Activated naive CD4-positive, alpha-beta T cell treated with anti-CD3 and anti-CD28 coated beads for 36 hours (primary cell): ENCODE data around the gene NHSL2. TPM values are rescaled to one million over a fixed set of nuclear protein-coding genes. Genes with fewer than 3 reads are reported as not detected.

Experiments
- CTCF ChIA-PET: fragments of 350-600 bp; sonication (Branson Sonifier 250); formaldehyde crosslinking; loops from one replicate; lab custom pipeline; 2021; ENCODE audit warnings: antibody characterized with exemption; lab: Charles Lee
- DNase-seq: peaks from one replicate; pipeline ENCODE4 v3.0.0-alpha.2; 2020
- H3K27ac Mint-ChIP-seq: one replicate; pipeline ENCODE4 v1.8.0; 2021; ENCODE audit warnings: mild to moderate bottlenecking, mixed read lengths
- H3K27me3 Mint-ChIP-seq: one replicate; pipeline ENCODE4 v1.8.0; 2021; ENCODE audit warnings: low read depth, mixed read lengths
- H3K36me3 Mint-ChIP-seq: one replicate; pipeline ENCODE4 v1.8.0; 2021; ENCODE audit warnings: low read depth, mixed read lengths
- H3K4me1 Mint-ChIP-seq: one replicate; pipeline ENCODE4 v1.8.0; 2021; ENCODE audit warnings: low read depth, mixed read lengths
- H3K4me3 Mint-ChIP-seq: one replicate; pipeline ENCODE4 v1.8.0; 2021; ENCODE audit warnings: mild to moderate bottlenecking, moderate library complexity, mixed read lengths
- H3K9me3 Mint-ChIP-seq: one replicate; pipeline ENCODE4 v1.8.0; 2021; ENCODE audit warnings: mixed read lengths
- intact Hi-C: fragments of 100-400 bp; cut with micrococcal nuclease; formaldehyde crosslinking; loops from one replicate; pipeline ENCODE4 v1.15.1; 2023
- total RNA-seq, 2 experiments: library from RNA; stranded (reverse); gene quantifications; one replicate each; pipeline ENCODE4 v1.2.3, GENCODE V29; 2021

NHSL2 gene
- total RNA-seq, 2 experiments from 2014 or later, result 0.10 to 0.41 TPM

DNA sequence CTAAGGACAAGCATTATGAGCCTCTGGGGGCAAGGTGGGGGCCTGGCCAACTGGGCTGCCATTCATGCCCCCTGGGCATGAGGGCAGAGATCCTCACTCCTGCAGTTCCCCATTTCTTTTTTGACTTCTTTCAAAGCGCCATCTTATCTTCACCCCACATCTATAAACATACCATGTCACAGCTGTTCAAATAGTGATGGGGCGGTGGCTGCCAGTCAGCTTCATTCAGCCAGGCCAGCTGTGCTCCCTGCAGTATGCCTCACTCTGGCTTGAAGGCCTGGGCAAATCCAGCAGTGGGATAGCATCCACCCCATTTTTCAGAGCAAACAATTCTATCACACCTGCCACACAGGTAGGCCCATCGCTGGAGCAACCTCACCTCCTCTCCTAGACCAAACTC, 85.5 kb downstream of the NHSL2 start:
- Mint-ChIP-seq H3K27me3 (no peaks in the 10 kb centered on the region), H3K4me3 (no peak overlapping the region), H3K27ac (no peak overlapping the region), H3K36me3 (no peaks in the 10 kb centered on the region), H3K9me3 (no peaks in the 10 kb centered on the region), H3K4me1 (peaks cover 9% of the 10 kb centered on the region)
- DNase-seq, result no peak
- CTCF ChIA-PET, result interaction anchor here (0.6 kb wide), 1 partner anchor 12 kb away, joined by 3 read pairs; no protein-coding TSS in a partner anchor
- intact Hi-C loops, result no loop called here

DNA sequence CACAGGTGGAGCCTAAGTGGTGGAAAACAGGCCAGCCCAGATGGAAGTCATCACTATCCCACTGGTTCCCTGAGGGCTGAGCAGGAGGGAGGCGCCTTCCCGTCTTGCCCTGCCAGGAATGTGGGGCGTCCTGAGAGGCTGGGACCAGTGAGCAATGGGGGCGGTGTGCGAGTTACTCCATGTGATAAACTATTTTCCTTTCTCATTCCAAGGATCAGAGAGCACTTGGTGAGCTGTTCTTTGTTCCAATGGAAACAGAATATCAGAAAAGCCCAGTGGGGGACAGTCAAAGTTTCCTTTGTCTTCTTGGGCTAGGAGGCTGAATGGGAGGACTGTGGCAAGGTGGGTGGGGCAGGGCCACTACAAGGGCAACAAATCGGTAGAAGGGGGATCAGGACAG, 86.2 kb downstream of the NHSL2 start:
- Mint-ChIP-seq H3K4me3 (no peak overlapping the region), H3K36me3 (no peaks in the 10 kb centered on the region), H3K27ac (no peak overlapping the region), H3K4me1 (peaks cover 9% of the 10 kb centered on the region), H3K27me3 (no peaks in the 10 kb centered on the region), H3K9me3 (no peaks in the 10 kb centered on the region)
- intact Hi-C loops, result no loop called here
- CTCF ChIA-PET, result interaction anchor here (1.2 to 1.7 kb wide), 2 partner anchors 10 to 129 kb away, joined by 3 to 4 read pairs; no protein-coding TSS in a partner anchor
- DNase-seq, result no peak

DNA sequence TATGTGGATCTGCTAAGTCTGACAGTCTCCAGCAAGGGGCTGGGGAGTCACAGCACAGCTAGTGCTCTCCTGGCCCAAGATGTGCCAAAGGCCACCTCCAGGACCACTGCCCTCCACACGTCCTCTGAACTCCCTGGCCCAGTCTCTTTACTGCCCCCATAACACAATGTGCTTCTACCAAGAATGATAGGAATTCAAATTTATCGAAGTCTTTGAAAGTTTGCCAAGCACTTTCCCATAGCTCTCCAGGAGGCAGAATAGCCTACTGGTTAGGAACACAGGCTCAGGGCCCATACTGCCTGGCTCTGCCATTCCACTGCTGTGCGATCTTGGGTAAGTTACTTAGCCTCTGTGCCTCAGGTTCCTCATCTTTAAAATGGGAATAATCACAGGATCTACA, 86.7 kb downstream of the NHSL2 start:
- CTCF ChIA-PET, result interaction anchor here (1.2 to 3.4 kb wide), 4 partner anchors 10 to 130 kb away, joined by 3 to 19 read pairs (median 8); no protein-coding TSS in a partner anchor
- no peaks in the 10 kb centered on the region for H3K9me3 Mint-ChIP-seq
- DNase-seq, result no peak
- H3K27me3 Mint-ChIP-seq, result no peaks in the 10 kb centered on the region
- intact Hi-C loops, result no loop called here
- peaks cover 5% of the 10 kb centered on the region for H3K4me1 Mint-ChIP-seq
- H3K36me3 Mint-ChIP-seq, result no peaks in the 10 kb centered on the region
- no peak overlapping the region for H3K27ac Mint-ChIP-seq
- no peak overlapping the region for H3K4me3 Mint-ChIP-seq

DNA sequence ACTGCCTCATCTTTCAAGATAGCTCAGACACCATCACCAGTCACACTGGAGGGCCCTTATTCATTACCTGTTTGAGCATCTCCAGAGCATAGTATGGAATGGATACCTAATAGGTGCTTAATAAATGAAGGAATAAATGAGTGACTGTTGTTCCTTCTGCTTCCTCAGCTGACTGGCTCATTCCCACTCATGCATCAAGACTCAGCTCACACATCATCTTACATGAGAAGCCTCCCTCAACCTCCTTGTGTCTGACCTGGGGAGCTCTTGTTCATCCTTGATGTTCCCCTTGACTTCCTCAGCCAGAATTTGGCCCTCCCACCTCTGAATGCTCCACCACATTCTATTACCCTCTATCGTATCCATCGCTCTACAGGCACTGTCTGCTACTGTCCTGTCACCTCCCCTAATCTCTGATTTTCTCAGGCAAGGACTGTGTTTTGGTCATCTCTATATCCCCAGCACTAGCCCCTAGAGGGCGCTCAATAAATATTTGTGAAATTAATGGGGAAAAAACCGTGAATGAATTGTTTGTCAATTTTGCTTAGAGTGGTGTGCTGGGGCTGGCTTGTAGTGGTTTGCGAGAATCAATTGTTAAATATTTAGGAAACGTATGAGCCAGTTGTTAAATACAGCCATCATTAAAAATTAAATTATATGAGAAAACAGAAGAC, 88.3 kb downstream of the NHSL2 start:
- intact Hi-C loops, result loop anchor here (1.0 kb wide), 2 partner anchors 23 to 127 kb away; no protein-coding TSS in a partner anchor
- H3K4me3 Mint-ChIP-seq, result no peak overlapping the region
- H3K27ac Mint-ChIP-seq, result no peak overlapping the region
- H3K36me3 Mint-ChIP-seq, result no peaks in the 10 kb centered on the region
- H3K27me3 Mint-ChIP-seq, result no peaks in the 10 kb centered on the region
- no peaks in the 10 kb centered on the region for H3K4me1 Mint-ChIP-seq
- no peaks in the 10 kb centered on the region for H3K9me3 Mint-ChIP-seq
- peak; percentile 49 for DNase-seq
- CTCF ChIA-PET, result interaction anchor here (0.5 to 3.4 kb wide), 12 partner anchors 9 to 557 kb away, joined by 3 to 19 read pairs (median 4); no protein-coding TSS in a partner anchor

DNA sequence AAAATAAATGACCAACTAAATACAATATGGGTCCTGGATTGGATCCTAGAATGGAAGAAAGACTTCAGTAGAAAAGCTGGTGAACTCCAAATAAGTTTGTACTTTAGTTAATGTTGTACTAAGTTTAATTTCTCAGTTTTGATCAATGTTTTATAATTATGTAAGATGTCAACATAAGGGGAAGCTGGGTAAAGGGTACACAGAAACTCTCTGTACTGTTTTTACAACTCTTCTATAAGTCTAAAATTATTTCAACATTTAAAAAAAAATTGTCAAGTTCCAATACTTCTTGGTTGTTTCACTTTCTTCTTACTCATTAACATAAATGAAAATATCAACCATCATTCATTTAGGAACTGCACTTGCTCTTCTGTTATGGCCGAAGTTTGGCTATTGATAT, 88.9 kb downstream of the NHSL2 start:
- H3K36me3 Mint-ChIP-seq, result no peaks in the 10 kb centered on the region
- H3K9me3 Mint-ChIP-seq, result no peaks in the 10 kb centered on the region
- H3K27me3 Mint-ChIP-seq, result no peaks in the 10 kb centered on the region
- no peak overlapping the region for H3K4me3 Mint-ChIP-seq
- H3K4me1 Mint-ChIP-seq, result no peaks in the 10 kb centered on the region
- no peak for DNase-seq
- intact Hi-C loops, result loop anchor here (1.0 kb wide), 2 partner anchors 23 to 127 kb away; no protein-coding TSS in a partner anchor
- H3K27ac Mint-ChIP-seq, result no peak overlapping the region
- CTCF ChIA-PET, result interaction anchor here (0.7 to 3.4 kb wide), 9 partner anchors 10 to 128 kb away, joined by 3 to 19 read pairs (median 4); no protein-coding TSS in a partner anchor

DNA sequence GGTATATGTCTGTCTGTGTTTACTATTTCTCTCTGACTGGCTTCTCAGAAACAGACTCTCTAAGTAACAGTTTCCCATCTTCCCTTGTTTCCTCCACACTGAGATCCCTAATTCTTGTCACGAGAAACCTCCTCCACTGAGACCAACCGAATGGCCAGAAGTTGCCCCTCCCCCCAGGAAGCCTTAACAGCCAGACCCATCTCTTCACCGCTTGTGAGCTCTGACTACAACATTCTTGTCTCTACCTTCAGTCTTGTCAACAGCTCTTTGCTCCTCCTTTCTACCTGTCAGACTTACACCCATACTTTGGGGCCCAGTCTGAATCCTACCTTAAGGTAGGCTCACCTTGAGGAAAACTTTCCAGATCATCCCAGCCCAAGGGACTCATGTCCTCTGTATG, 90.8 kb downstream of the NHSL2 start:
- no peaks in the 10 kb centered on the region for H3K9me3 Mint-ChIP-seq
- DNase-seq, result no peak
- no peaks in the 10 kb centered on the region for H3K4me1 Mint-ChIP-seq
- CTCF ChIA-PET, result interaction anchor here (1.1 to 1.3 kb wide), 2 partner anchors 16 to 123 kb away, joined by 3 to 4 read pairs; no protein-coding TSS in a partner anchor
- H3K4me3 Mint-ChIP-seq, result no peak overlapping the region
- H3K27me3 Mint-ChIP-seq, result no peaks in the 10 kb centered on the region
- intact Hi-C loops, result no loop called here
- no peak overlapping the region for H3K27ac Mint-ChIP-seq
- H3K36me3 Mint-ChIP-seq, result no peaks in the 10 kb centered on the region

DNA sequence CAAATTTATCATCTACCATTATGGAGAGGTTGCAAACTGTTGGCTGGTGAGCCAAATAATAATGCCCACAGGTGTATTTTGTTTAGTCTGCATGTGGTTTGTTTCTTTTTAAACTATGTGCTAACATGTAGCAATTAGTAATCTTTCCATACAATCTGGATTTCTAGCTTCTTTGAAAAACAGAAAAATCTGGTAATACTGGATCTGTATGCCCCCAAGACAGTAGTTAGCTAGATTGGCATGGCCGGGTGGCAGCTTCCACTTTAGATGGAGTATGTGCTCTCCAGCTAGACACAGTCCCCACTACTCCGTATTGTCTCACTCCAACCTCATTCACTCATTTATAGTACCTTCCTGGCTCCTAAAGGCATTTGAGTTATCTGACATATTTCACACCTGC, 91.3 kb downstream of the NHSL2 start:
- intact Hi-C loops, result no loop called here
- CTCF ChIA-PET, result interaction anchor here (0.6 to 1.3 kb wide), 3 partner anchors 14 to 123 kb away, joined by 3 to 4 read pairs (median 3); no protein-coding TSS in a partner anchor
- no peaks in the 10 kb centered on the region for H3K27me3 Mint-ChIP-seq
- no peaks in the 10 kb centered on the region for H3K36me3 Mint-ChIP-seq
- no peak overlapping the region for H3K4me3 Mint-ChIP-seq
- no peak overlapping the region for H3K27ac Mint-ChIP-seq
- H3K4me1 Mint-ChIP-seq, result no peaks in the 10 kb centered on the region
- no peak for DNase-seq
- no peaks in the 10 kb centered on the region for H3K9me3 Mint-ChIP-seq

DNA sequence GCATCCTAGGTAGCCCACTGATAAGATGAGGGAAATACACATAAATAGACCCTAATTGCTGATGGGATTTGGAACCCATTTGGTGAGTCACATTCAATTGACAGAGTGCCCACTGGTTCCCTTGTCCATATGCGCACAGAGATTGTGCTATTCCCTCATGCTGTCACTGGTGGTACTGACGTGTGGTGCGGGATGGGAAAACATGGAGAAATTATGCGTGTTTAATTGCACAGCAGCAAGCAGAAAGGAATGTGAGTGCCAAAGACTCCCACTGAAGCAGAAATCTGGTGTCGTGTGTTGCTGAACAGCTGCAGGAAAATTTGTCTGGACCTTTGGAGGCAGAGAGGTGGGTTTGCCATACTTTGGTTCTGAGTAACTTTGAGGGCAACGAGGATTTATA, 92.2 kb downstream of the NHSL2 start:
- no peak overlapping the region for H3K27ac Mint-ChIP-seq
- H3K36me3 Mint-ChIP-seq, result no peaks in the 10 kb centered on the region
- no peak for DNase-seq
- CTCF ChIA-PET, result interaction anchor here (1.3 kb wide), 1 partner anchor 122 kb away, joined by 4 read pairs; no protein-coding TSS in a partner anchor
- no peaks in the 10 kb centered on the region for H3K4me1 Mint-ChIP-seq
- intact Hi-C loops, result no loop called here
- no peak overlapping the region for H3K4me3 Mint-ChIP-seq
- H3K9me3 Mint-ChIP-seq, result no peaks in the 10 kb centered on the region
- no peaks in the 10 kb centered on the region for H3K27me3 Mint-ChIP-seq

DNA sequence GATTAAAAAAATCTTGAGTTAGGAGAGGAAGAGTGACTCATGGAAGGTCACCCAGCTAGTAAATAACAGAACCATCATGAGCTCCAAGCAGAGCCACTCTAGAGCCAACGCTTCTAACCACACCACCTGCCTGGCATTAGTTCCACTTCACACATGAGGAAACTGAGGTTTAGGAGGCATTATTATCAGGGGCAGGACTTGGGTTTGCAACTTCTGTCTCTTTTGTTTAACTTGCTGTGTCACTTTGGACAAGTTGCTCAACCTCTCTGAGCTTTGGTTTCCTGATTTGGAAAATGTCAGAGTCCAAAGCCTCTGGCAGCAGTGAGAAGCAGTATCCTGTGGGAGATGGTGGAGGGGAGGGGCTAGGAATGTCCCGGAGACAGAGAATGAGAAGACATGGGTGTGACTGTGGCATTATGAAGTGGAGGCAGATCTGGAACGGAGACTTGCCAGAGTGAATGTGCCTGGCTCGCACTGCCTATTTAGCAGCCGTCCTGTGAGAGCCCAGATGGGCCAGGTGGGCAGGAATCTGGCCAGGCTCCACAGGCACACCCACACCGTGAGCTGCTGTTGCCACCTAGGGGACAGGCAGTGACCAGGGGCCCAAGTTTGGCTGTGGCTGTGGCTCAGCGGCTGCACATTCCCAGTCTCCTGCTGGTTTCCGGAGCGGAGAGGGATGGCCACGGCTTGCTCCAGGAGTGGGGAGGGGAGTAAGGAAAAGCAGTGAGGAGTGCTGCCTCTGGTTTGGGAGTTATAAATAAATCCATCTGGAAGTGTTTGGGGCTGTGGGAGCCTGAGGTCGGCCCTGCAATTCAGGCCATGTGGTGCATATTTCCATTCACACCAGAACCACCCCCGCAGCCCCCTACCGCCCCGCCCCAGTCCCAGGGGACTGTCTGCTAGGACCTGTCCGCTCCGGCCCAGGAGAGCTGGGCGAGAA, 93.4 kb downstream of the NHSL2 start:
- Mint-ChIP-seq H3K9me3 (no peaks in the 10 kb centered on the region), H3K27me3 (no peaks in the 10 kb centered on the region), H3K4me3 (no peak overlapping the region), H3K36me3 (no peaks in the 10 kb centered on the region), H3K27ac (no peak overlapping the region), H3K4me1 (no peaks in the 10 kb centered on the region)
- no peak for DNase-seq
- CTCF ChIA-PET, result interaction anchor here (0.8 kb wide), 1 partner anchor 14 kb away, joined by 3 read pairs; no protein-coding TSS in a partner anchor
- intact Hi-C loops, result no loop called here

DNA sequence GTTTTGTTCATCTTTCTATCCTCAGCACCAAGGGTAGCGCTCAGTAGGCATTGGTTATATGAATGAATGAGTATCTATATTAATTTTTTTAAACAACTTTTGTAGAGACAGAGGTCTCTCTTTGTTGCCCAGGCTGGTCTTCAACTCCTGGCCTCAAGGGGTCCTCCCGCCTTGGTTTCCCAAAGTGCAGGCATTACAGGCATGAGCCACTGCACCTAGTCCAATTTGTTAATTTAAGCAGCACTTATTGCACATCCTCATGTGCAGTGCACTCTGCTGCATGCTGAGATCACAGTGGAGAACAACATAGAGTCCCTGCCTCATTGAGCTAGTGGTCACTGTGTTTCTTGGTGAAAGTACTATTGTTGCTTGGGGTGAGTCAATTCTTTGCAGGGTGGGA, 94.4 kb downstream of the NHSL2 start:
- CTCF ChIA-PET, result interaction anchor here (0.5 to 0.8 kb wide), 2 partner anchors 13 to 1908 kb away, joined by 3 read pairs; no protein-coding TSS in a partner anchor
- H3K27ac Mint-ChIP-seq, result no peak overlapping the region
- H3K4me1 Mint-ChIP-seq, result no peaks in the 10 kb centered on the region
- no peaks in the 10 kb centered on the region for H3K27me3 Mint-ChIP-seq
- H3K36me3 Mint-ChIP-seq, result no peaks in the 10 kb centered on the region
- H3K4me3 Mint-ChIP-seq, result no peak overlapping the region
- intact Hi-C loops, result no loop called here
- DNase-seq, result no peak
- no peaks in the 10 kb centered on the region for H3K9me3 Mint-ChIP-seq

DNA sequence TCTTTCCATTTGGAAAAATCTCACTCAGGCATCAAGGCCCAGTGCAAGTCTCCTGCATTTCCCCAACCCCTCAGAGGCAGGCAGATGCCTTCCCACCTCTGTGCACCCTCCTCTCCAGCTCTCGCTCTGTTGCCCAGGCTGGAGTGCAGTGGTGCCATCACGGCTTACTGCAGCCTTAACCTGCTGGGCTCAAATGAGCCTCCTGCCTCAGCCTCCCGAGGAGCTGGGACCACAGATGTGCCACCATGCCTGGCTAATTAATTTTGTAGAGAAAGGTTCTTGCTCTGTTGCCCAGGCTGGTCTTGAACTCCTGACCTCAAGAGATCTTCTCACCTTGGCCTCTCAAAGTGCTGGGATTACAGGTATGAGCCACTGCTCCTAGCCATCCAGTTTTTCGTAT, 95.8 kb downstream of the NHSL2 start:
- Mint-ChIP-seq H3K36me3 (no peaks in the 10 kb centered on the region), H3K9me3 (no peaks in the 10 kb centered on the region), H3K27ac (no peak overlapping the region), H3K4me1 (no peaks in the 10 kb centered on the region), H3K4me3 (no peak overlapping the region), H3K27me3 (no peaks in the 10 kb centered on the region)
- CTCF ChIA-PET, result interaction anchor here (0.8 kb wide), 1 partner anchor 9 kb away, joined by 4 read pairs; no protein-coding TSS in a partner anchor
- no peak for DNase-seq
- intact Hi-C loops, result no loop called here

DNA sequence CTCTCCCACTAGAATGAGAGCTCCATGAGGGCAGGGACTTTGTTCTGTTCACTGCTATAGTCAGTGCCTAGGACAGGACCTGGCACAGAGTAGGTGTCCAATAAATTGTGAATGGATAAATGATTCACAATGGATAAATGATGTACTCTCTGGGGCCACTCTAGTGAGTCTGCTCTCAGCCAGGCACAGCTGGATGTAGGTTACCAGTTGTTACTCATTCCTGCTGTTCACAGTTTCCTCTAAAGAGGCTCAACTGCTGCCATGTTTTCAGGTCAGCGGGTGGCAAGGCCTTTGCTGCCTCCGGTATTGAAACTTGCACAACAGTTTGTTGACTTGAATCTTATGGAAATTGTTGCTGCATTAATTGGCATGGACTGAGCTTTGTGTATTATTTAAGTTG, 99.1 kb downstream of the NHSL2 start:
- H3K27me3 Mint-ChIP-seq, result no peaks in the 10 kb centered on the region
- no peak overlapping the region for H3K4me3 Mint-ChIP-seq
- H3K4me1 Mint-ChIP-seq, result no peaks in the 10 kb centered on the region
- no peak for DNase-seq
- intact Hi-C loops, result loop anchor here (10.0 kb wide), 1 partner anchor 265 kb away; the partner anchor contains the start of gene RPS4X
- no peak overlapping the region for H3K27ac Mint-ChIP-seq
- no peaks in the 10 kb centered on the region for H3K9me3 Mint-ChIP-seq
- no peaks in the 10 kb centered on the region for H3K36me3 Mint-ChIP-seq
- CTCF ChIA-PET, result no interaction called here
